HG03108 (cell line): ENCODE data around the gene LRRC3.

Source experiments
- ATAC-seq: cut with Tn5 transposase; IDR thresholded peaks from one replicate; pipeline ENCODE4 v1.9.1; 2021; ENCODE audit warnings: moderate library complexity; ENCODE audit not compliant: unreplicated experiment

LRRC3 gene

DNA sequence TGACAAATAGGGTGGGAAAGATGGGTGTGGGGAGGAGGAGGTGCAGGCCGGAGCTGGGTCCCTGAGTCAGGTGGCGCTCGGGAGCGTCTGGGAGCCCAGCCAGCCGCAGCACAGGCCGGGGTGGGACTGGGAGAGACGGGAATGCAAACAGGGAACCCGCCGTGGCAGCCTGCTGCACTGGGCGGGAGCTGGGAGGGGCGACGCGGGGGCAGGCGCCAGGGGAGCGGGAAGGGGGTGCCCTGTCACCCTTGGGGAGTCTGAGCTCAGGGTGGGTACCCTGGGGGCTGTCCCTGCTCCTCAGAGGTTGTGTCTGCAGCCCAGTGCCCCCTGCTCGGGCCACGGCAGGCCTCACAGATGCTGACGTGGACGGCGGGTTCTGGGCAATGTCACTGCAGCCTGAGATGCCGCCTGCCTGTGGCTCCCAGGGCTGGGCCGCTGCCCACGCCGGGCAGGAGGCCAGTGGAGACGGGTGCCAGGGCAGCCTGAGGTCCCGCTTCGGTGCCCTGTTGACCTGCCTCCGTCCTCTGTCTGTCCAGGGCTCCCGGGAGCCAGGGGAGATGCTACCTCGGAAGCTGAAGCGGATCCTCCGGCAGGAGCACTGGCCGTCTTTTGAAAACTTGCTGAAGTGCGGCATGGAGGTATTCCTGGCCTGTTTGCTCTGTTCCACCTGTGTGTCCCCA lies 16.6 kb upstream of the LRRC3 start:
- ATAC-seq: no peak

DNA sequence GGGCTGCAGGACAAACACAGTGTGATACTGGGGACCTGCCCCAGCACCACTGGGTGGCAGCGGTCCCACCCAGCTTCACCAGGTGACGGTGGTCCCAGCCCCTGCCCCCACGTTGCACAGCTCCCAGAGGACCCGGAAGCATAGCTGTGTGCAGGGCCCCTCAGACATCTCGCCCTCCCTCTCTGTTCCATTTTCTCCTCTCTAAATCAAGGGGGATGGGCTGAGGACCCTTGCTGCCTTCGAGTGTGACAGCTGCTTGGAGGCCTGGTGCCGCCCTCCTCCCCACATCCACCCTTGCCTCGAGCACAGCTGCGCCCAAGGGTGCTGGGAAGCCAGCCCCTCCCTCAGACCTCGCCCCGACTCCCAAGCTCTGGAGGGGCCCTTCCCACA lies 16.1 kb upstream of the LRRC3 start:
- ATAC-seq: no peak

DNA sequence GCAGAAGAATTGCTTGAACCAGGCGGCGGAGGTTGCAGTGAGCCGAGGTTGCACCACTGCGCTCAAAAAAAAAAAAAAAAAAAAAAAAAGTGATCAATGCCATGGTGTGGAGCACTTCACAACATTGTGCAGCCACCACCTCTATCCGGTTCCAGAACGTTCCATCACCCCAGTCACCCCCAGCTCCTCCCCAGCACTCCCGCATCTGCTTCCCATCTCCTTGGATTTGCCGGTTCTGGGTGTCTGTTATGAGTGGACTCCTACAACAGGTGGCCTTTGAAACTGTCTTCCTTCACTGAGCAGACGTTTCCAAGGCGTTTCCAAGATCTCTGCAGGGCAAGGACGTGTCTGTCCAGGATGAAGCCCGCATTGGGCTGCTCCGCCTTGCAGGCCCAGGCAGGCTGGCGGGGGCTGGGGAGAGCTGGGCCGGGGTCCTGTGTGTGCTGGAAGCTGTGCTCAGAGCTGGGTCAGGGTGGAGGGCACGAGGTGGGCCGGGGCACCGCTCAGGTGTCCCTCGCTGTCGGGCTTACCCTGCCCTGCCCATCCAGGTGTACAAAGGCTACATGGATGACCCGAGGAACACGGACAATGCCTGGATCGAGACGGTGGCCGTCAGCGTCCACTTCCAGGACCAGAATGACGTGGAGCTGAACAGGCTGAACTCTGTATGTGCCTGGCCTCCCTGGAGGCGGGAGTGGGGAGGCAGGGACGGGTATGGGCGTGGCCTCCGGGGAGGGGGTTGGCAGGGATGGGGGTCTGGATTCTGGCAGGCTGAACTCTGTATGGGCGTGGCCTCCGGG lies 14.9 kb upstream of the LRRC3 start:
- ATAC-seq: no peak

DNA sequence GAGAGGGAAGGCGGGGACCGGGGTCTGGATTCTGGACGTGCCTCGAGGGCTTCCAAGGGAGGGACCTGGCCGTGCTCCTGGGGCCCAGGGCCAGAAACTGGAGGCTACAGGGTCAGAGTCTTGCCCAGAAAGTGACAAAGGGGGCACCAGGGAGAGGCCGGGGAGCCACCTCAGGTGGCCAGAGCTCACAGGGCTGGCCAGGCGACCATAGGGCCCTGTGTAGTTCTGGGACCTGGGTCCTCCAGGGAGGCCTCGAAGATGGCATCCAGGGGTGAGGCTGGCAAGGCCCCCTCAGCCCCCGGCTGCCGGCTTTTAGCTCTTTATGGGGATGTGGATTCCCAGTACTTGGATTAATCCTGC lies 14.3 kb upstream of the LRRC3 start:
- no peak for ATAC-seq

DNA sequence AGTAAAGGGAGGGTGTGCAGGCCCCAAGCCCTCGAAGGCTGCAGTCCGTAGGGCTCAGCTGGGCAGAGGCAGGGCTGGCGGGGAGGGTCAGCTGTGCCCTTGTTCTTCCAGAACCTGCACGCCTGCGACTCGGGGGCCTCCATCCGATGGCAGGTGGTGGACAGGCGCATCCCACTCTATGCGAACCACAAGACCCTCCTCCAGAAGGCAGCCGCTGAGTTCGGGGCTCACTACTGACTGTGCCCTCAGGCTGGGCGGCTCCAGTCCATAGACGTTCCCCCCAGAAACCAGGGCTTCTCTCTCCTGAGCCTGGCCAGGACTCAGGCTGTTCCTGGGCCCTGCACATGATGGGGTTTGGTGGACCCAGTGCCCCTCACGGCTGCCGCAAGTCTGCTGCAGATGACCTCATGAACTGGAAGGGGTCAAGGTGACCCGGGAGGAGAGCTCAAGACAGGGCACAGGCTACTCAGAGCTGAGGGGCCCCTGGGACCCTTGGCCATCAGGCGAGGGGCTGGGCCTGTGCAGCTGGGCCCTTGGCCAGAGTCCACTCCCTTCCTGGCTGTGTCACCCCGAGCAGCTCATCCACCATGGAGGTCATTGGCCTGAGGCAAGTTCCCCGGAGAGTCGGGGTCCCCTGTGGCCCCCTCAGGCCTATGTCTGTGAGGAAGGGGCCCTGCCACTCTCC lies 13.6 kb upstream of the LRRC3 start:
- ATAC-seq: no peak

DNA sequence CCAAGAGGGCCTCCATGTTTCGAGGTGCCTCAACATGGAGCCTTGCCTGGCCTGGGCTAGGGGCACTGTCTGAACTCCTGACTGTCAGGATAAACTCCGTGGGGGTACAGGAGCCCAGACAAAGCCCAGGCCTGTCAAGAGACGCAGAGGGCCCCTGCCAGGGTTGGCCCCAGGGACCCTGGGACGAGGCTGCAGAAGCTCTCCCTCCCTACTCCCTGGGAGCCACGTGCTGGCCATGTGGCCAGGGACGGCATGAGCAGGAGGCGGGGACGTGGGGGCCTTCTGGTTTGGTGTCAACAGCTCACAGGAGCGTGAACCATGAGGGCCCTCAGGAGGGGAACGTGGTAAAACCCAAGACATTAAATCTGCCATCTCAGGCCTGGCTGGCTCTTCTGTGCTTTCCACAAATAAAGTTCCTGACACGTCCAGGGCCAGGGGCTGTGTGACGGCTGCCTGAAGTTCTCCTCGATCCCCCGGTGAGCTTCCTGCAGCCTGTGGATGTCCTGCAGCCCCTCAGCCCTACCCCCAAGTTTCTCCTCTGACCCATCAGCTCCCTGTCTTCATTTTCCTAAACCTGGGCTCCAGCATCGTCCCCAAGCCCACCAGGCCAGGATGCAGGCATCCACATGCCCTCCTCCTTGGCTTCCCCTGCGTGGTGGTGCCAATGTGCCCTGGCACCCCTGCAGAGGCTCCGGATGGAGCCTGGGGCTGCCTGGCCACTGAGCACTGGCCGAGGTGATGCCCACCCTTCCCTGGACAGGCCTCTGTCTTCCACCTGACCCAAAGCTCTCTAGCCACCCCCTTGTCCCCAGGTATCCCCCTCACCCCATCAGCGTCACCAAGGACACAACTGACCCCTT lies 12.8 kb upstream of the LRRC3 start:
- no peak for ATAC-seq

DNA sequence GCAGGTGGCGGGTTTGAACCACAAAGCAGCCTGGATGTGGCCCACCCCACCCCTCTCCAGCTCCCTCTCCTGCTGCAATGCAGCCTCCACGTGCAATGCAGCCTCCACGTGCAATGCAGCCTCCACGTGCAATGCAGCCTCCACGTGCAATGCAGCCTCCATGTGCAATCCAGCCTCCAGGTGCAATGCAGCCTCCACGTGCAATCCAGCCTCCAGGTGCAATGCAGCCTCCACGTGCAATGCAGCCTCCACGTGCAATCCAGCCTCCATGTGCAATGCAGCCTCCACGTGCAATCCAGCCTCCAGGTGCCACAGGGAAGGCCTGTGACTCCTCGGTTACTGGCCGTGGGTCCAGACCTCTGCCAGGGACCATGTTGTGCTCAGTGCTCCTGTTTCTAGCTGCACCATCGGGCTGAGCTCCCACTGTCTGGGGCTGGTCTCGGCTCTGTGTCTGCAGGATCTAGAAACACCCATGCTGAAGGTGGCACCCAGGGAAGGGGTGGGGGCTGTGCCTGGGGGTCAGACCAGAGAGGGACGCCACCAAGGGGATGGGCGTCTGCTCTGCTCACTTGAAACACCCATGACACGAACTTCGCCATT lies 11.9 kb upstream of the LRRC3 start:
- ATAC-seq: no peak

DNA sequence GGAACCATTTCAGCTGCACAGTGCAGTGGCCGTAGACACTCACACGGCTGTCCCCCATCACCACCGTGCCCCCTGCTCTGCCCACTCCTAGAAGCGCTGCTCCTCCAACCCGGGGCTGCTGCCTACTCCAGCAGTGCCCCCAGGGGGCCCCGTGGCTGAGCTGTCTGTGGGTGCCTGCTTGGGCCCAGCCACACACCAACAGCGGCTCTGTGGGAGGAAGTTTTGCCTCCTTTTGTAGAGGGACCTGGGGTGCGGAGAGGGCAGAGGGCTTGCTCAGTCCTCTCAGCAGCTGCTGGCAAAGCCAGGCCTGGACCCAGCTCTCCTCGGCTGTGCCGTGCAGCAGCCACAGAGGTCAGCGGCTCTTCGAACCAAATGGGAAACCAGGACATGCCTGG lies 11.4 kb upstream of the LRRC3 start:
- no peak for ATAC-seq

DNA sequence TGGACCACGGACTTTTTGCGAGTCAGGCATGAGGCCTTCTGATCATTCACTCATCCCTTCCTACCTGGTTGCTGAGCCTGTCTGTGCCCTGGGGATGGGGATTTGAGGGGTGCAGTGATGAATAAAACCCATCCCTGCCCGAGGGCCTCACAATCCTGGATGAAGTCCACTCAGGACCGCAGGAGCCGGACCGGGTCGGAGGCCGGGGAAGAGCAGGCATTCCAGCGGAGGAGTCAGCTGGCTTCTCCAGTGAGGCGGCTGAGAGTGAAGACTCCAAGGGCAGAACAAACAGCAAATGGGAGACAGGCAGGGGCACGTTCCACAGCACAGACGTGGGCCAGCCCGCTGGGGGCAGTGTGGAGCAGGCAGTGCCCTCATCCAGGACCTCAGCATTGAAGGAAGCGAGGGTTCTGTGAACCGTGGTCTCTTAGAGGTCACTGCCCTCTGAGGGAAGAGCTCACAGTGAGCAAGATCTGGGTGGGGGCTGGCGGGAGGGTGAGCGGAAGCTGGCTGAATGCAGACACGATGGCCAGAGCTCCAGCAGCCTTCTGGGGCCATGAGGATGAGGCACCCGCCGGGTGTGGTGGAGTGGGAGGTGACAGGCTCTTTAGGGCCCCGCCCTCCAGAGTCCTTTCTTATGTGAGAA lies 10.9 kb upstream of the LRRC3 start:
- no peak for ATAC-seq

DNA sequence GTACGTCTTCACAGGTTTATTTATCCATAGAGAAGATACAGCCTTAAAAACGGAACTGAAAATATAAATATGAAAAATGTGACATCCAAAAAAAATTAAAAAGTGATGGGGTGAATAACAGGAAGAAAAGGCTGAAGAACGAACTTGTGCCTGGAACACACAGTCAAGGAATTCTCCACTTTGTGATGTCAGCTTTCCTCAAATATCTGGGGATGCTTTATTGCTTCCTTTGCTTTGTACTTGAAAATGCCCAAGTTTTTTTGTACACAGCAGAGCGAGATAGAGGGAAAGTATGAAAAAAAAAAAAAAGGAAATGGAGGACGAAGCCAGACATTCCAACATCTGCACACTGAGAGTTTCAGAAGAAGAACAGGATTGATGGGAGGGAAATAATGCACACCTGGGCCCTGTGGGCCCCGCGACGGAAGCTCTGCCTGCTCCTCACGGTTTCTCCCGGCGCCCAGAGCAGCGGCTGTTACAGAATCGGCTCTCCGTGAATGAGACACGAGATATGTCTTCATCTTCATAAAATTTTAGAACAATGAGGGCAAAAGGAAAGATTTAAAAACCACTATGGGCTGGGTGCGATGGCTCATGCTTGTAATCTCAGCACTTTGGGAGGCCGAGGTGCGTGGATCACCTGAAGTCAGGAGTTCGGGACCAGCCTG lies 10.0 kb upstream of the LRRC3 start:
- ATAC-seq: no peak

DNA sequence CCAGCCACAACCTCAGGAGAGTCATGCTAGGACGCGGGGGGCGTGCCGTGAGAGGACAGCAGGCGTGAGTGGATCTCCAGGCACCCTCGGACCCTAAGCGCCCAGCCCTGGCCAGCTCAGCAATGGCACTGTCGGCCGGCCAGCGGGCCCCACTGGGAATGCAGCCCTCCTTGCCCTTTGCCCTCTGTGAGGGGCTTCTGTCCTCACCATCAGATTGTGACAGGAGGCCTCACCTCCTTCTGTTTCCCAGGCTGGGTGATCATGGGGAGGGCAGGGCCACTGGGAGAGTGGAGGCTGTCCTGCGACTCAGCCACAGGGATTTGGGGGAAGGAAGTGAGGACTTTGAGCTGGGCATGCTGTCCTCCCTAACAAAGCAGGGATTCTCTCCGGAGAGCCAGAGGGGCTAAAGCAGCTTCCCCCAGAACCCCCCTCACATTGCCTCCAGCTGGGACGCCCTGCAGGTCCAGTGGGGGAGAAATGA lies 6.6 kb upstream of the LRRC3 start:
- ATAC-seq: no peak

DNA sequence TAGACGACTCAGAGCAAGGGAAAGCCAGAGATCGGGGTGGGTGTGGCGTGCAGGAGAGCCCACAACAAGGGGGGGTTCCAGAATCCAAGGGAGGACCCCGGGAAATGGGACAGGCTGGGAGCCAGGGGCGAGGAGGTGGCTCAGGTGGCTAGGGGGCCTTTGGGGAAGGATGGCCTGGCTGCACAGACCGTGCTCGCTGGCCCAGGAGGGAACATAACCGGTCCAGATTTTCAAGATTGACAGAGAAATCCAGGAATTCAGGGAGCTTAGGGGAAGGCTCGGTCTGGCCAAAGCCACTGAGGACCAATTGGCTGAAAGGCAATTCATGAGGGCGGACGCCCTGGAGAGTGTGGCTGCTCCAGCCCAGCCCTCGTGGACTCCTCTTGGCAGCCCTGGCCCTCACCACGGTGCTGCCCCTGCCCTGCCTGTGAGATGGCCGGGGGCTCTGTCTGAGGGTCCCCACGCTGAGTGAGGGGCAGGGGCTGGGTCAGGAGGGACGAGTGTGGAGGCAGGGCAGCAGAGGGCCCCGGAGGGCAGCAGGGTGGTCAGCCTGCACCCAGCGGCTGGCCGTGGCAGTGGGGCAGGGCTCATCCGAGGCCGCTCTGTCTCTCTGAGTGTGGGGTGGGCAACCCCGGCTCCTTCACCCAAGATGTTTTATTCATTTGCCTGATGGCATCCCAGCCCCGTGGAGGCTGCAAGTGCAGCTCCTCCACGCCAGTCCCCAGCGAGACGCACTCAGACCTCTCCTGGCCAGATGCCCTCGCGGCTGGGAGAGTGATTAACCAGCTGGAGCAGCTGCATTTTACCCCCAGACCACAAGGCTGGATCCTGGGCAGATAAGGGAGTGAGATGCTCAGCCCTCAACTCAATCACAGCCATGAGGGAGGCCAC lies 5.6 kb upstream of the LRRC3 start:
- no peak for ATAC-seq

DNA sequence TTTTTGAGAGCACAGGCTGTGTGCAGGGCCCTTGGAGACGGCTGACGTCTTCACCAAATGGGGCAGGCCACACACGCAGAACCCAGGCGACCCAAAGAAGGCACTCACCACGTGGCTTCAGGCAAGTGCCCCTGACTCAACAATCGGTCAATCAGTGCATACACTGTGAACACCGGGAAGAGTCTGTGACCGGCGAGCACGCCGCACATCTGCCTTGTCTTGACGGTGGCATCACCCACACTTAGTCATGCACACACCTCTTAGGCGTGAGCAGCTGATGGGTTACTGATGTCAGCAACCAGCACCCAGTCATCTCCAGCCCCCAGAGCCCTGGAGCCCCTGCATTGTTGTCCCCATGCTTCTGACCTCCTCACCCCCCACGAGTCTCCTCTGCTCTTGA lies 4.9 kb upstream of the LRRC3 start:
- no peak for ATAC-seq

DNA sequence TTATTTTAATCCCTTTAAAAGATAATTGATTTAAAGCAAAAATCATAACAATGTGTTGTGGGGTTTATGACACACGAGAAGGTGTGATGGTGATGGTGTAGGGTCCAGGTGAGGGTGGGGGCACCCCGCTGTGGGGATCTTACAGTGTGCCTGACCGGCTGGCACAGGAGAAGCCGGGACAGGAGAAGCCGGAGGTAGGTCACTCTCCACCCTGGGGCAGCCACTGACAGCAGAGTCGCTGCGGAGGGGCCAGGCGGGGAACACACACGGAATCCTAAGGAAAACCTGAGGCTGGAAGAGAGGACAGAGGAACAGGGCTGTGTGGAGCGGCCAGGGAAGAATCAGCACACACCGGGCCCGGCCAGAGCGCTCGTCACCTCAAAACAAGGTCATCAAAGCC lies 4.3 kb upstream of the LRRC3 start:
- ATAC-seq: no peak

DNA sequence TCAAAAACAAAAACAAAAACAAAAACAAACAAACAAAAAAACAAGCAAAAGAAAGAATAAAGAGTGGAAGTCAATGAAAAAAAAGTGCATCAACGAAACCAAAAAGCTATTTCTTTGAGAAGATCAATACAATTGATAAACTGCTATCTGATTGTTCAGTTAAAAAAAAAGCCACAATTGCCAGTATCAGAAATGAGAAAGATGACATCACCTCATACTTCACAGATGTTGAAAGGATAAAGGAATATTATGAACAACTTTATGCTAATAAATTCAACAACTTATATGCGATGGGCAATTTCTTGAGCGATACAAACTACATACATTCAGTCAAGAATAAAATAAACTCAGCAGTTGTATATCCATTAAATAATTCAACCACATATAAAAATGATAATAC lies 2.2 kb upstream of the LRRC3 start:
- no peak for ATAC-seq

DNA sequence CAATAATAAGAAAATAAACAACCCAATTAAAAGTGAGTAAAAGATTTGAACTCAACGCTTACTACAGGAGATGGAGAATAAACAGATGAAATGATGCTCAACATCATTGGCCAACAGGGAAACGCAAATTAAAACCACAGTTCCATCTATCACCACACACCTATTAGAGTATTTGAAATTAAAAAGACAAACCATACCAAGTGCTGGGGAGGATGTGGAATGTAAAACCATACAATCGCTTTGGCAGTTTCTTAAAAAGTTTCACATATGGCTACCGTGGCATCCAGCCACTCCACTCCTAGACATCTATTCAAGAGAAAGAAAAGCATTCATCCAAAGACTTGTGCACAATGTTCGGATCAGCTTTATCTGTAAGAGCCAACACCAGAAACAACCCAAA lies 1.3 kb upstream of the LRRC3 start:
- no peak for ATAC-seq

DNA sequence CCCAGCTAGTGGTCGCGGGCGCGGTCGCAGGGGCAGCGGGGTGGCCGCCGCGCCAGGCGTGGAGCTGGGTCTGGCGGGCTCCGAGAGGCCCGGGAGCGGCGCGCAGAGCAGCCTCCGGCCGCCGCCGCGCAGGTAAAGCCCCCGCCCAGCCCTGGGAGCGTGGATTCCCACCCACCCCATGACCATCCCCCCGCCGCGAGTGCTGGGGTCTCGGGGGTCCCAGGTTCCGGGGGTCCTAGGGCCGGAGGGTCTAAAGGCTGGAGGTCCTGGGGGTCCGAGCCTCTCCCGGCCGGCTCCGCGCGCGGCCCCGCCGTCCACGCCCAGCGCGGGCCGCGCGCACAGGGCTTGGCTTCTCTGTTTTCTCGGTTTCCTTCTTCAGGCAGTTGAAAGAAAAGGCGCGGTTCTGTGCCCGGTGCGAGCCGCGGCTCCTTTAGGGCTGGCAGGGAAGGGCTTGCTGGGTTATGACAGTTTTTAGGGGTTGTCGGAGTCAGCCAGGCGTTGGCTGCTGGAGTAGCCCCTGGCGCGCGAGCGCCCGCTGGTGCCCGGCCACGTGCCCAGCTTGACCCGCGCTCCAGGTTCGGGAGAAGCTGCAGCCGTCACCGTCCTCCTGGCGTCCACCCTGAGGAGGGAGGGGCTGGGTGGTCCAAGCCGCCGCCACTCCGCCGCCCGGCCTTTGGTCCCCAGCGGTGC lies 359 bp downstream of the LRRC3 start:
- ATAC-seq: no peak
